Activated naive CD8-positive, alpha-beta T cell treated with anti-CD3 and anti-CD28 coated beads, Interleukin-2, amount 10 ng/mL, durations not matched to agents 7 days and 5 days (primary cell): Measurements from ENCODE around the gene RXFP2. TPM values are rescaled to one million over a fixed set of nuclear protein-coding genes. Genes with fewer than 3 reads are reported as not detected.

ENCODE experiments used
- ATAC-seq: fragments of 150-1000 bp; cut with Tn5 transposase; one replicate; pipeline ENCODE4 v1.10.0; 2021; ENCODE audit warnings: low read depth, moderate library complexity
- POLR2A ChIA-PET: fragments of 350-600 bp; sonication (Branson Sonifier 250); formaldehyde crosslinking; loops from one replicate; lab custom pipeline; 2021; ENCODE audit warnings: antibody characterized with exemption; lab: Charles Lee
- DNase-seq: peaks from one replicate; pipeline ENCODE4 v3.0.0; 2021
- H3K27ac Mint-ChIP-seq: one replicate; pipeline ENCODE4 v1.8.0; 2022; ENCODE audit warnings: mild to moderate bottlenecking, mixed read lengths
- H3K27me3 Mint-ChIP-seq: one replicate; pipeline ENCODE4 v1.8.0; 2022; ENCODE audit warnings: mild to moderate bottlenecking, moderate library complexity, mixed read lengths
- H3K36me3 Mint-ChIP-seq: one replicate; pipeline ENCODE4 v1.8.0; 2021; ENCODE audit warnings: mild to moderate bottlenecking, mixed read lengths
- H3K4me1 Mint-ChIP-seq: one replicate; pipeline ENCODE4 v1.8.0; 2021; ENCODE audit warnings: mixed read lengths
- H3K4me3 Mint-ChIP-seq: one replicate; pipeline ENCODE4 v1.8.0; 2022; ENCODE audit warnings: mild to moderate bottlenecking, moderate library complexity, mixed read lengths
- H3K9me3 Mint-ChIP-seq: one replicate; pipeline ENCODE4 v1.8.0; 2021; ENCODE audit warnings: mixed read lengths
- total RNA-seq, 2 experiments: library from RNA; stranded (reverse); gene quantifications; one replicate each; pipeline ENCODE4 v1.2.3, GENCODE V29; 2021

RXFP2 gene
- total RNA-seq, 2 experiments from 2014 or later = not detected

DNA sequence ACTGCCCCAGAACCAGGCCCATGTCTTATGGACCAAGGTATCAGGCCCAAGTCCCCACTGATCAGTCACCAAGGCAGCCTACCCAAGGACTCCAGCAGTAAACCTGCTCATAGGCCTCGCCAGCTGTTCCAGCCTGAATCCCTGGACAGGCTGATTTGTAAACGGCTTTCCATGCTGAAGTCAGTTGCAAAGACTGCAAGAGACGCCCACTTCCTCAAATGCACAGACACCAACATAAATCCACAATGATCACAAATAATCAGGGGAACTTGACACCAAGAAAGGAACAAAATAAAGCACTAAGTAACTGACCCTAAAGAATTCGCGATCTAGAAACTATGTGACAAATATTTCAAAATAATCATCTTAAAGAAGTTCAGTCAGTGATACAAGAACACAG, 75.2 kb downstream of the RXFP2 start:
- DNase-seq (no peak), ATAC-seq (no peak)
- H3K9me3 Mint-ChIP-seq = peaks cover 18% of the 10 kb centered on the region
- H3K4me3 Mint-ChIP-seq = no peak overlapping the region
- peaks cover 7% of the 10 kb centered on the region for H3K27me3 Mint-ChIP-seq
- no peak overlapping the region for H3K27ac Mint-ChIP-seq
- H3K36me3 Mint-ChIP-seq = no peaks in the 10 kb centered on the region
- no peaks in the 10 kb centered on the region for H3K4me1 Mint-ChIP-seq
- POLR2A ChIA-PET = no interaction called here

DNA sequence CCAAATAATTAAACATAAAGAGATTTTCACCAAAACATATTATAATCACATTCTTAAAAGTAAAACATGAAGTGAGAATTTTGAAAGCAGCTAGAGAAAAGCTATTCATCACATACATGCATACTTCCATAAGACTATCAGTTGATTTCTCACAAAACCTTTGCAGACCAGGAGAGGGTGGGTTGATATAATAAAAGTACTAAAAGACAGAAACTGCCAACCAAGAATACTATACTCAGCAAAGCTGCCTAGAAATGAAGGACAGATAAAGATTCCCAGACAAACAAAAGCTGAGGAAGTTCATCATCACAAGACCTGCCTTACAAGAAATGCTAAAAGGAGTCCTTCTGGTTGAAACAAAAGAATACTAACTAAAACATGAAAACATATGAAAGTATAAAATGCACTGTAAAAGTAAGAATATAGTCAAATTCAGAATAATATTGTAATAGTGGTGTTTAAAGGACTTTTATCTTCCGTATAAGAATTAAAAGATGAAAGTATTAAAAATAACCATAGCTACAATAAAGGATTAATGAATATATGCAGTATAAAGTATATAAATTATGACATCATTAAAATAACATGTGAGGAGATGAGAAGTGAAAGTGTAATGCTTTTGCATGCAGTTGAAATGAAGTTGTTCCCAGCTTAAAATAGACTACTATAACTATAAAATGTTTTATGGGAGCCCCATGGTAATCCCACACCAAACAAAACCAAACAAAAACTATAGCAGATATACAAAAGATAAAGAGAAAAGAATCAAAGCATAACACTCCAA, 76.2 kb downstream of the RXFP2 start:
- peaks cover 7% of the 10 kb centered on the region for H3K27me3 Mint-ChIP-seq
- no peaks in the 10 kb centered on the region for H3K4me1 Mint-ChIP-seq
- H3K36me3 Mint-ChIP-seq = no peaks in the 10 kb centered on the region
- DNase-seq (no peak), ATAC-seq (no peak)
- POLR2A ChIA-PET = no interaction called here
- peaks cover 16% of the 10 kb centered on the region for H3K9me3 Mint-ChIP-seq
- H3K4me3 Mint-ChIP-seq = no peak overlapping the region
- no peak overlapping the region for H3K27ac Mint-ChIP-seq

- Mint-ChIP-seq H3K9me3 (peaks cover 10% of the 10 kb centered on the region), H3K27me3 (peaks cover 7% of the 10 kb centered on the region), H3K27ac (no peak overlapping the region), H3K36me3 (no peaks in the 10 kb centered on the region), H3K4me1 (no peaks in the 10 kb centered on the region), H3K4me3 (no peak overlapping the region)
- DNase-seq (no peak), ATAC-seq (no peak)
- POLR2A ChIA-PET = no interaction called here
Measured at GRCh38 chr13:31818236-31818635, 78.9 kb downstream of the RXFP2 start.

DNA sequence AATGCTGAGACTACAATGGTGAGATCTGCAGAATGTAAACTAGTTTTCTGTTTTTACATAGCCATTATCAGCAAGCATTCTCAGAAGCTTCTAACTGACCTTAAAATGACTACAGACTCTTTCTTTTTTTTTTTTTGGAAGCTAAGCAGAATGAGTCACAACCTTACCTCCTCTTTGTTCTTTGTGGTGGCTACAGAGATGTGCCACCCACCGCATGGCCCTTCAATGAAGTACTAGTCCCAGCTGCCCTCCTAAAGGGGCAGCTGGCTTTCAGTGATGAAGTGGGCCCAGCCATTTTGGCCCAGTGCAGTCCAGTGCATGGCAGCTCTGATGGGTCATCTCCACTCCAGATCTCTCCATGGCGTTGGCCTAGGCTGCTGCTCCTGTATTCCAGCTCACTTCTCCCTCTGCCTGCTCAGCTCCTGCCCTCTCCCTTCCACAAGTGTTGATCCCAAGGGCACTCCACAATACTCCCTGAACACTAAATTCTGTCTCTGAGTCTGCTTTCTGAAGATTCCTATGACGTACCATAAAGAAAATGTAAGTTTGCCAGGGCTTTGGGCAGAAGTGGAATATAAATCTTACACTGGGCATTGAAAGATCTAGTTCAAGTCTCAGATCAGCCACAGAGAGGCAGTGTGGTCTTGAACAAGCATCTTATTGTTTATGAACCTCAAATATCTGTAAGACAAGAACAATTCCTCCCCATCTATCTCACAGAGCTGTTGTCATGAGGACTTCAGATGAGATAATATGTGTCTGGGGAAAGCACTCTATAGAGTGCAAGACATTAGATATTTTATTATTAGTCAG, 85.6 kb downstream of the RXFP2 start:
- peak overlapping the region; percentile 5 for H3K27ac Mint-ChIP-seq
- no peak for ATAC-seq
- no peaks in the 10 kb centered on the region for H3K9me3 Mint-ChIP-seq
- no peak for DNase-seq
- H3K27me3 Mint-ChIP-seq = peaks cover 2% of the 10 kb centered on the region
- H3K36me3 Mint-ChIP-seq = no peaks in the 10 kb centered on the region
- no peaks in the 10 kb centered on the region for H3K4me1 Mint-ChIP-seq
- H3K4me3 Mint-ChIP-seq = no peak overlapping the region
- POLR2A ChIA-PET = no interaction called here

DNA sequence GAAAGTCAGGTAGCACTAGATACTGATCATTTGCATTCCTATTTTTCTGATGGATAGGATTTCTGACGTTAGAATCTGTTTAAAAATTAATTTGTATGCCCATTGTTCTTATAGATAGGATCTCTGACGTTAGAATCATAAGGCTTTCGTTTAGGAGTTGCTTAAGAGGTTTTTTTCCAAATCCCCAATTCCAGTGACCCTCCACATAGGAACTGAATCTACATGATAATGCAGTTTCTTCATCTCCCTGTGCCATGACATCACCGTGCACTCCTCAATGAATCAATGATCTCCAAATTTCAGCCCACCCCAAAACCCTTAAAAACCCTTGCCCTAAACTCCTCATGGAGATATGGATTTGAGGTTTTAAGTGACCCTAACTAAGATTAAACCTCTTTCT, 87.2 kb downstream of the RXFP2 start:
- Mint-ChIP-seq H3K27me3 (peaks cover 2% of the 10 kb centered on the region), H3K4me1 (no peaks in the 10 kb centered on the region), H3K9me3 (no peaks in the 10 kb centered on the region), H3K4me3 (no peak overlapping the region), H3K36me3 (no peaks in the 10 kb centered on the region), H3K27ac (no peak overlapping the region)
- DNase-seq = no peak
- ATAC-seq = no peak
- POLR2A ChIA-PET = no interaction called here

GRCh38 chr13:31827707-31828106, 88.4 kb downstream of the RXFP2 start:
- H3K4me3 Mint-ChIP-seq = no peak overlapping the region
- H3K4me1 Mint-ChIP-seq = no peaks in the 10 kb centered on the region
- POLR2A ChIA-PET = no interaction called here
- ATAC-seq = no peak
- H3K9me3 Mint-ChIP-seq = no peaks in the 10 kb centered on the region
- no peaks in the 10 kb centered on the region for H3K36me3 Mint-ChIP-seq
- DNase-seq = no peak
- peaks cover 2% of the 10 kb centered on the region for H3K27me3 Mint-ChIP-seq
- no peak overlapping the region for H3K27ac Mint-ChIP-seq

DNA sequence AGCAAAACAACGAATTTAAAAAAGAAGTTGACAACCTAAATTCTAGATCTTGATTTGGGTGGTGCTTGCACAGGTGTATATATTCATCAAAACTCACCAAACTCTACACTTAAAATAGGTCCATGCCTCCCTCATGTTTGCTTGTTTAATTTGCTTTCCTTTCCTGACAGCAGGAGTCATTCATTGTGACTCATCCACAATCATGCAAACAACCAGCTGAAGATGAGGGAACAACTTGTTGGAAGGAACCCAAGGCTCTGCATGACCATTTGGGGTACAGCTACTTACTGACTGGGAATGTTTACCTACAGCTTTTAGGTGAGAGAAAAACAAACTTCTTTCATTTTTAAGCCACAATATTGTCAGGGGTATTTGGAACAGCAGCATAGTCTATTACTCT, 96.6 kb downstream of the RXFP2 start:
- H3K27ac Mint-ChIP-seq = no peak overlapping the region
- H3K36me3 Mint-ChIP-seq = no peaks in the 10 kb centered on the region
- no peak for DNase-seq
- H3K4me1 Mint-ChIP-seq = no peaks in the 10 kb centered on the region
- no peak for ATAC-seq
- H3K9me3 Mint-ChIP-seq = peaks cover 1% of the 10 kb centered on the region
- POLR2A ChIA-PET = no interaction called here
- no peak overlapping the region for H3K4me3 Mint-ChIP-seq
- H3K27me3 Mint-ChIP-seq = peaks cover 13% of the 10 kb centered on the region

- Mint-ChIP-seq H3K9me3 (no peaks in the 10 kb centered on the region), H3K27me3 (peaks cover 52% of the 10 kb centered on the region), H3K4me3 (no peak overlapping the region), H3K36me3 (no peaks in the 10 kb centered on the region), H3K4me1 (peaks cover 7% of the 10 kb centered on the region), H3K27ac (no peak overlapping the region)
- DNase-seq = no peak
- no peak for ATAC-seq
- POLR2A ChIA-PET = no interaction called here
Measured at GRCh38 chr13:31843044-31843443, 103.7 kb downstream of the RXFP2 start.

- POLR2A ChIA-PET = no interaction called here
- H3K27ac Mint-ChIP-seq = no peak overlapping the region
- peaks cover 53% of the 10 kb centered on the region for H3K27me3 Mint-ChIP-seq
- peak; percentile 97 for ATAC-seq
- H3K4me3 Mint-ChIP-seq = peak overlapping the region; percentile 85
- no peaks in the 10 kb centered on the region for H3K36me3 Mint-ChIP-seq
- peak; percentile 86 for DNase-seq
- no peaks in the 10 kb centered on the region for H3K9me3 Mint-ChIP-seq
- peaks cover 7% of the 10 kb centered on the region for H3K4me1 Mint-ChIP-seq
Measured at GRCh38 chr13:31846182-31846938, 107.0 kb downstream of the RXFP2 start.

DNA sequence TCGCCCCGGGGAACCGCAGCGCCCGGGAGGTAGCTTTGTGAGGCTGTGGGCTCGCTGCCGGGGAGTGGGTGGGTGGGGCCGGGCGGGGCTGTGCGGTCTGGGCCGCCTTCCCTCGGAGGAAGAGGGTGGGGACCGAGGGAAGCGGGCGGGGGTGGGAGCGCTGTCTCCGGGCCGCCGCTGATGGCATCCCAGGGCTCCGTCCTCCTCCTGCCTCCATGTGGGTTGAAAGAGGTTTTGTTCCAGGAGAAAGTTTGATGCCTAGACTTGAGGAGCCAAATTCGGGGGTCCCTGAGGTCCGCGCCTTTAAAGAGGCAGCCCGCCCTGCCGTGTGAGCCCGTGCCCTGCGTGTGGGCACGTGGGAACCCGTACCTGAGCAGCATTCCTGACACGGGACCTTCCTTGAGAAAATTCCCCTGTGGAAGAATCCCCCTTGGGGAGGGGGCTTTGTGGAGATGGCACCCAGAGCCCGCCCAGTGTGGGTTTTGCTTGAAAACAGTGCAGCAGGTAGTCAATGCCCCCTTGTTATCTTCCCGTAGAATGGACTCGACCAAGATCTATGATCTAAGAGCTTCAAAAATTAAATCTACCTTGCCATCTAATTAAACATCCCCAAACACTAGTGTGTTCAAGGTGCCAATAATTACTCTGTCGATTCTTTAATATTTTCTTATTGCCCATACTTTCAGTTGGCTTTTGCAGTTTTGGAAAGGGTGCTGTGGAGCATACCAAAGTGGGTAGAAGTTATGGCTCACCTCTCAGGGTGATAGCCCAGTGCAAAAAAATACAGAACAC, 107.8 kb downstream of the RXFP2 start:
- peaks cover 54% of the 10 kb centered on the region for H3K27me3 Mint-ChIP-seq
- DNase-seq (no peak), ATAC-seq (peak; percentile 28)
- H3K9me3 Mint-ChIP-seq = no peaks in the 10 kb centered on the region
- no peak overlapping the region for H3K27ac Mint-ChIP-seq
- no peaks in the 10 kb centered on the region for H3K36me3 Mint-ChIP-seq
- POLR2A ChIA-PET = no interaction called here
- peaks cover 7% of the 10 kb centered on the region for H3K4me1 Mint-ChIP-seq
- peak overlapping the region; percentile 64 for H3K4me3 Mint-ChIP-seq

GRCh38 chr13:31848621-31849020, 109.3 kb downstream of the RXFP2 start:
- no peak for ATAC-seq
- Mint-ChIP-seq H3K27ac (no peak overlapping the region), H3K36me3 (no peaks in the 10 kb centered on the region), H3K9me3 (no peaks in the 10 kb centered on the region), H3K4me3 (no peak overlapping the region), H3K4me1 (peaks cover 7% of the 10 kb centered on the region), H3K27me3 (peaks cover 45% of the 10 kb centered on the region)
- POLR2A ChIA-PET = no interaction called here
- DNase-seq = no peak

DNA sequence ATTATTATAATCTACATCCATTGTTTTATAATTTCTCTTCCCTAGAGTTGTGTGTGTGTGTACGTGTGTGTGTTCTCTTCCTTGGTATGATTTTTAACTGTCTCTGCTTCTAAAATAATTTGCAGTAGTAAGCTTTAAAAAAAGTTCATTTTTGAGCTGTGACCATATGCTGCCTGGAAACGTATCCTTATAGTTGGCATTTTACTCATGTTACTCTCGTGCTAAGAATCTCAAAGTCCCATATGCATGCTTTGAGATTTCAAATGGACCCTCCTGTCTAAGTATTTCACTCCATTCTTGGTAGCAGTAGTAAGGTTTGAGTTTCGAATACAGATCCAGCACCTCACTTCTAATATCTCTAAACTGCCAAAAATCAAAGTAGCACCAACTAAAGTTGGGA, 109.9 kb downstream of the RXFP2 start:
- Mint-ChIP-seq H3K9me3 (no peaks in the 10 kb centered on the region), H3K4me3 (no peak overlapping the region), H3K4me1 (peaks cover 7% of the 10 kb centered on the region), H3K36me3 (no peaks in the 10 kb centered on the region), H3K27ac (no peak overlapping the region), H3K27me3 (peaks cover 43% of the 10 kb centered on the region)
- no peak for DNase-seq
- POLR2A ChIA-PET = no interaction called here
- ATAC-seq = no peak

DNA sequence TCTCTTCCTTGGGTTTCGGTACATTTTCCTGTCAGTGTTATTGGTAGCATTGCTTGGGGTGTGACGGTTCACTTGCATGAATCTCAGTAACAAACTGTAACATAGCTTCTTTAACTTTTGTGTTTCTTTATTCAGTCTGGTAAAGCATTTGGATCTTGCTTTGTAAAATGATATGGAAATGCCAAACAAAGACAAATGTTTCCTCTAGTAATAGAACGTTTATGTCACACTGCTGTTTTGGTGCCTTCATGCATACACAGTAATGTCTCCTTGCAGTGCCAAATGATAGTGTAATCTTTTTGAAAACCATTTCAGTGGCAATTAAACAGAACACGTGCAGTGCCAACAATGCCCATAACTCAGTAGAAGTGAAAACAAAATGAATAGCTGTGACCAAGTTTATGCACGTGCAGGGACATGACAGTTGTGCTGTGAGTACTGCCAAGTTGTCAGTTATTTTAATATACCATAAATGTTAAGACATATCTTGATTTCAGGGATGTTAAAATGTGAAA, 110.8 kb downstream of the RXFP2 start:
- no peak for DNase-seq
- no peaks in the 10 kb centered on the region for H3K36me3 Mint-ChIP-seq
- H3K4me3 Mint-ChIP-seq = no peak overlapping the region
- POLR2A ChIA-PET = no interaction called here
- no peak for ATAC-seq
- peaks cover 7% of the 10 kb centered on the region for H3K4me1 Mint-ChIP-seq
- H3K9me3 Mint-ChIP-seq = no peaks in the 10 kb centered on the region
- no peak overlapping the region for H3K27ac Mint-ChIP-seq
- peaks cover 40% of the 10 kb centered on the region for H3K27me3 Mint-ChIP-seq
